Trophoblast cell (in vitro differentiated cells and primary cell): Measurements from ENCODE around the gene GLIS1. TPM values are rescaled to one million over a fixed set of nuclear protein-coding genes. Genes with fewer than 3 reads are reported as not detected.
A peak's percentile ranks its signal among the peaks of the same experiment; 100 is the strongest.

Experiments
- DNase-seq, 2 donors: peaks; one replicate each; pipeline ENCODE4 v3.0.0-alpha.2; 2016
- H2AFZ ChIP-seq: 2 replicates; pipeline ENCODE4 v1.6.1; 2013; ENCODE audit warnings: low read length, moderate library complexity, mild to moderate bottlenecking; ENCODE audit not compliant: insufficient read depth, poor library complexity
- H2AK5ac ChIP-seq: 2 replicates; pipeline ENCODE4 v1.6.1; 2013; ENCODE audit warnings: mild to moderate bottlenecking, low read length
- H2BK120ac ChIP-seq: 2 replicates; pipeline ENCODE4 v1.6.1; 2013; ENCODE audit warnings: low read length, mild to moderate bottlenecking, moderate library complexity; ENCODE audit not compliant: insufficient read depth, poor library complexity
- H2BK12ac ChIP-seq: 2 replicates; pipeline ENCODE4 v1.6.1; 2013; ENCODE audit warnings: mild to moderate bottlenecking, low read length, moderate library complexity
- H2BK5ac ChIP-seq: 2 replicates; pipeline ENCODE4 v1.6.1; 2013; ENCODE audit warnings: low read length, low read depth, moderate library complexity, mild to moderate bottlenecking; ENCODE audit not compliant: poor library complexity
- H3K14ac ChIP-seq: 2 replicates; pipeline ENCODE4 v1.6.1; 2013; ENCODE audit warnings: mild to moderate bottlenecking, low read length
- H3K18ac ChIP-seq: 2 replicates; pipeline ENCODE4 v1.6.1; 2013; ENCODE audit warnings: mild to moderate bottlenecking, low read length
- H3K23ac ChIP-seq: 2 replicates; pipeline ENCODE4 v1.6.1; 2013; ENCODE audit warnings: low read length
- H3K27ac ChIP-seq: 2 replicates; pipeline ENCODE4 v1.5.1; 2013; ENCODE audit warnings: low read depth, mild to moderate bottlenecking, inconsistent platforms, low read length, moderate library complexity
- H3K27me3 ChIP-seq: 2 replicates; pipeline ENCODE4 v1.6.1; 2013; ENCODE audit warnings: inconsistent platforms, mild to moderate bottlenecking, low read length, moderate library complexity; ENCODE audit not compliant: insufficient read depth
- H3K36me3 ChIP-seq, 2 experiments: 1 replicate in 1 of 2; 2 replicates in 1 of 2; pipeline ENCODE4 v1.6.1; 2013; ENCODE audit warnings: low read length in 2 of 2, mild to moderate bottlenecking in 2 of 2, moderate library complexity in 1 of 2; ENCODE audit not compliant: insufficient read depth in 2 of 2, control insufficient read depth in 1 of 2
- H3K4ac ChIP-seq: 2 replicates; pipeline ENCODE4 v1.6.1; 2013; ENCODE audit warnings: low read depth, mild to moderate bottlenecking, low read length, moderate library complexity
- H3K4me1 ChIP-seq, 2 experiments: 1 replicate in 1 of 2; 2 replicates in 1 of 2; pipeline ENCODE4 v1.6.1; 2013; ENCODE audit warnings: low read length in 2 of 2, mild to moderate bottlenecking in 2 of 2, moderate library complexity in 1 of 2; ENCODE audit not compliant: insufficient read depth in 2 of 2, control insufficient read depth in 1 of 2
- H3K4me2 ChIP-seq: 2 replicates; pipeline ENCODE4 v1.6.1; 2013; ENCODE audit warnings: inconsistent platforms, mild to moderate bottlenecking, low read length, moderate library complexity
- H3K4me3 ChIP-seq: 2 replicates; pipeline ENCODE4 v1.5.1; 2013; ENCODE audit warnings: mild to moderate bottlenecking, low read depth, low read length, inconsistent platforms
- H3K79me1 ChIP-seq: one replicate; pipeline ENCODE4 v1.6.1; 2013; ENCODE audit warnings: low read length
- H3K79me2 ChIP-seq: 2 replicates; pipeline ENCODE4 v1.6.1; 2013; ENCODE audit warnings: low read length, mild to moderate bottlenecking; ENCODE audit not compliant: control insufficient read depth, insufficient read depth, poor library complexity
- H3K9ac ChIP-seq: 2 replicates; pipeline ENCODE4 v1.6.1; 2013; ENCODE audit warnings: mild to moderate bottlenecking, low read length
- H3K9me3 ChIP-seq: 2 replicates; pipeline ENCODE4 v1.6.1; 2013; ENCODE audit warnings: low read depth, mild to moderate bottlenecking, control low read depth, inconsistent platforms, low read length; ENCODE audit not compliant: insufficient read depth
- H4K12ac ChIP-seq: 2 replicates; pipeline ENCODE4 v1.6.1; 2013; ENCODE audit warnings: low read depth, mild to moderate bottlenecking, low read length, moderate library complexity
- H4K8ac ChIP-seq: 2 replicates; pipeline ENCODE4 v1.6.1; 2013; ENCODE audit warnings: low read depth, mild to moderate bottlenecking, low read length, moderate library complexity
- H4K91ac ChIP-seq: one replicate; pipeline ENCODE4 v1.6.1; 2013; ENCODE audit warnings: low read depth, mild to moderate bottlenecking, low read length, moderate library complexity
- WGBS: extraction: QIAGEN DNeasy Blood & Tissue Kit; methylation state at CpG from one replicate; pipeline ENCODE4 v1.1.7; 2013; ENCODE audit warnings: missing lambda C conversion rate; ENCODE audit not compliant: insufficient read length, insufficient coverage; ENCODE audit errors: extremely low coverage; 5-methylcytosine and 5-hydroxymethylcytosine counted together
- polyA plus RNA-seq: library from polyadenylated mRNA; stranded (reverse); fragments of 200-250 nt; gene quantifications from 2 replicates; pipeline ENCODE4 v1.2.3, GENCODE V29; 2013

GLIS1 gene
- polyA plus RNA-seq = 0.10 TPM in 2 replicates

DNA sequence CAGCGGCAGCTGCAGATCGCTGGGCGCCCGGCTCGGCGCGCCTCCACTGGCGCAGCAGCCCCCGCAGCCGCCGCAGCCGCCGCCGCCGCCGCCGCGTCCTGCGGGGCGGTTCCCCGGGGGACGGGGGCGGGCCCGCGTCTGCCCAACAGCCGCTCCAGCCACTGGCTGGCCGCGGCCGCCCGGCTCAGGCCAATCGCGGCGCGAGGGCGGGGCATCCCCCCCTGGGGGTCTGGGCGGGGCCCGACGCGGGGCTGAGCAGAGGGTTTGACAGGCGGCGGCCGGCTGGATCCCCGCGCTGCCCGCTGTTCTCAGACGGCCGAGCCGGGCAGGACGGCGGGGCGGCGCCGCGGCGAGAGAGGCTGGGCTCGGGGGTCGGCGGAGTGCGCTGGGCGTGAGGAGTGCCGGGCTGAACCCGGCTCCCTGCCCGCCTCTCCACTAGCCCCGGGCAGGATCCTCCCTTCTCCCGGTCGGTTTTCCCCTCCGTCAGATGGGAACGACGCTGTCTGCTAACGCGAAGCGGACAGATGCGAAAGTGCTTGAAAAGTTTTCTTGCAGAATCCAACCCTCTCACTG lies at the start of gene GLIS1:
Gene GLIS1, minus strand, starts transcription at position 56 of the 573 bp plus-strand sequence. CDS start 1,100 bp downstream, outside the sequence.
- Histone ChIP-seq H2BK12ac (no peak within 1 kb of the TSS), H3K23ac (peak within 1 kb of the TSS; percentile 21), H4K91ac (no peak within 1 kb of the TSS), H3K9ac (no peak within 1 kb of the TSS), H2AK5ac (no peak within 1 kb of the TSS), H3K4me2 (peak within 1 kb of the TSS; percentile 90), H3K79me1 (no peaks in the 10 kb centered on the region), H3K18ac (no peak within 1 kb of the TSS), H3K4ac (no peak within 1 kb of the TSS), H2BK5ac (no peak within 1 kb of the TSS), H3K9me3 (peaks cover 5% of the 10 kb centered on the region), H3K27me3 (peaks cover 25% of the 10 kb centered on the region), H4K12ac (no peak within 1 kb of the TSS), H4K8ac (peak within 1 kb of the TSS; percentile 6), H3K79me2 (no peaks in the 10 kb centered on the region), H2AFZ (peak within 1 kb of the TSS; percentile 77), H2BK120ac (no peak within 1 kb of the TSS), H3K4me1 (peaks cover 12 to 13% of the 10 kb centered on the region in 2 experiments), H3K27ac (no peak within 1 kb of the TSS), H3K36me3 (no peaks in the 10 kb centered on the region), H3K14ac (no peak within 1 kb of the TSS), H3K4me3 (peak within 1 kb of the TSS; percentile 71)
- peak; percentile 58 to 80 for DNase-seq
- WGBS = no CpG with 5 or more reads among the region's 73 CpGs

DNA sequence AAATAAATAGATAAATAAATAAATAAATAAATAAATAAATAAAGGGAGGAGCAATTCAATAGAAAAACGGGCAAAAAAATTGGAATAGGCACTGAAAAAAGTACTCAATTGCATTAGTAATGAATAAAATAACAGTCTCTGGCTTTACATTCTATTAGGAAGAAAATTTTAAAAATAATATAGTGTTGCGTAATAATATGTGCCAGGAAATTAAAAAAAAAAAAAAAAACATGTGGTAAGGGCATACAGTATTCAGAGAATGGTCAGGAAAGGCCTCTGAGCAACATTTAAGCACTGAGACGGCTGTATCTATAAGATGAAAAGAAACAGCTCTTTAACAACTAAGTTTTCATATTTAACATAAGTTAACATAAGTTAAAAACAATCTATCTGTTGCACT lies 48.7 kb upstream of the GLIS1 start:
- Histone ChIP-seq H3K4me1 (no peaks in the 10 kb centered on the region), H3K18ac (no peak overlapping the region), H3K23ac (no peak overlapping the region), H3K9me3 (no peaks in the 10 kb centered on the region), H3K27me3 (no peaks in the 10 kb centered on the region), H3K79me1 (no peaks in the 10 kb centered on the region), H2AFZ (no peak overlapping the region), H4K8ac (no peak overlapping the region), H2BK120ac (no peak overlapping the region), H3K9ac (no peak overlapping the region), H3K14ac (no peak overlapping the region), H2AK5ac (no peak overlapping the region), H3K79me2 (no peaks in the 10 kb centered on the region), H3K36me3 (peaks cover 13 to 17% of the 10 kb centered on the region in 2 experiments), H3K4me3 (no peak overlapping the region), H2BK12ac (no peak overlapping the region), H4K12ac (no peak overlapping the region), H3K27ac (no peak overlapping the region), H4K91ac (no peak overlapping the region), H3K4me2 (no peak overlapping the region), H3K4ac (no peak overlapping the region), H2BK5ac (no peak overlapping the region)
- WGBS = 100% methylated on average over 1 of the region's 3 CpGs
- DNase-seq = no peak

DNA sequence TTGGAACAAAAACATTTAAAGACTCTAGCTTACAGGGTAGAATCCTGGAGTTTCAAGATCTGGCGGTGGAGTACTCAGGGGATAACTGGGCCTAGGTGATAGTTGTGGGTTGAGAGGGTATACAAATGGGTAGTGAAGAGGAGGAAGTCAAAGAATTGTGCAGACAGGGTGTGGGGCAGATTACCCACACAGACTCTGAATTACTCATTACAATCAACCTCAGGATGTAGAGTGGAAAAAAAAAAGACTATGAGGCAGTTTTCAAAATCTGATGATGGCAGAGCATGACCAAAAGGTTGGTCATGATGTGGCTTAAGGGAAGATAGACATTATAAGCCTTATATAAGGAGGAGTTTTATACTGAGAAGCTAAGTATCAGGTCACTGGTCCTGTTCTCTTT lies 44.1 kb upstream of the GLIS1 start:
- Histone ChIP-seq H3K4ac (no peak overlapping the region), H3K27me3 (no peaks in the 10 kb centered on the region), H3K79me2 (no peaks in the 10 kb centered on the region), H2AK5ac (no peak overlapping the region), H4K91ac (no peak overlapping the region), H4K8ac (no peak overlapping the region), H3K4me1 (no peaks in the 10 kb centered on the region), H2BK12ac (no peak overlapping the region), H3K9me3 (no peaks in the 10 kb centered on the region), H3K79me1 (no peaks in the 10 kb centered on the region), H3K27ac (no peak overlapping the region), H3K4me3 (no peak overlapping the region), H3K14ac (no peak overlapping the region), H2BK5ac (no peak overlapping the region), H3K18ac (no peak overlapping the region), H3K23ac (no peak overlapping the region), H3K4me2 (no peak overlapping the region), H3K36me3 (peaks cover 9 to 11% of the 10 kb centered on the region in 2 experiments), H4K12ac (no peak overlapping the region), H3K9ac (no peak overlapping the region), H2AFZ (no peak overlapping the region), H2BK120ac (no peak overlapping the region)
- WGBS = no CpG with 5 or more reads among the region's 1 CpG
- no peak for DNase-seq

DNA sequence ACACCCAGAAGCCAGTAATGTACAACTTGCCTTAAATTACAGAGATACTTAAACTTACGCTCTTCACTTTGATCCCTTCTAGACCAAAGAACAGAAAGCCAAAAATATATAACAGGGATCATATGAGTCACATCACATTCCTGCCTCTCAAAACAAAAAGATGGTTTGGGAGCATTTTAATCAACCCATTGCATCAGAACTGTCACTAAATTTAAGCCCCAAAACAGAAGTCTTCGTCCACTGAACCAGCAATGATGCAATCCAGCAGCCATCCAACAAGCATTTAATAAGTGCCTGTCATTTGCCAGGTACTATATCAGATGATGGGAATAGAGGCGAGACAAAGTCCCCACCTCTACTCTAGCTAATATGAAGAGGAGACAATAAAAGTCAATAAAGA lies 42.7 kb upstream of the GLIS1 start:
- Histone ChIP-seq H2AFZ (no peak overlapping the region), H3K18ac (no peak overlapping the region), H3K79me1 (no peaks in the 10 kb centered on the region), H3K36me3 (peaks cover 4 to 12% of the 10 kb centered on the region in 2 experiments), H2AK5ac (no peak overlapping the region), H3K9me3 (no peaks in the 10 kb centered on the region), H2BK5ac (no peak overlapping the region), H3K79me2 (no peaks in the 10 kb centered on the region), H3K4ac (no peak overlapping the region), H4K12ac (no peak overlapping the region), H4K8ac (no peak overlapping the region), H2BK12ac (no peak overlapping the region), H3K27ac (no peak overlapping the region), H3K27me3 (no peaks in the 10 kb centered on the region), H3K23ac (no peak overlapping the region), H3K4me1 (no peaks in the 10 kb centered on the region), H3K14ac (no peak overlapping the region), H3K4me3 (no peak overlapping the region), H3K9ac (no peak overlapping the region), H2BK120ac (no peak overlapping the region), H3K4me2 (no peak overlapping the region), H4K91ac (no peak overlapping the region)
- no CpG with 5 or more reads among the region's 3 CpGs for WGBS
- DNase-seq = no peak
